HG03139 (cell line): ENCODE measurements around the gene ARHGAP26.
A peak's percentile ranks its signal among the peaks of the same experiment; 100 is the strongest.

Experiments
- ATAC-seq: cut with Tn5 transposase; IDR thresholded peaks from one replicate; pipeline ENCODE4 v1.9.1; 2021; ENCODE audit not compliant: unreplicated experiment

Gene ARHGAP26

GRCh38 chr5:142769793-142770649 lies at the start of gene ARHGAP26:
TSS of gene ARHGAP26 (plus strand) at chr5:142770377. CDS start at chr5:142770762, 385 bp downstream.
- ATAC-seq: peak; percentile 97

GRCh38 chr5:142720641-142721271 lies 49.4 kb upstream of the ARHGAP26 start:
- ATAC-seq: no peak

- no peak for ATAC-seq
Observed at GRCh38 chr5:142722146-142722545, 48.0 kb upstream of the ARHGAP26 start.

- ATAC-seq: no peak
Observed at GRCh38 chr5:142722896-142723295, 47.3 kb upstream of the ARHGAP26 start.

GRCh38 chr5:142724821-142725220 lies 45.4 kb upstream of the ARHGAP26 start:
- no peak for ATAC-seq

- no peak for ATAC-seq
Observed at GRCh38 chr5:142725231-142726187, 44.7 kb upstream of the ARHGAP26 start.

GRCh38 chr5:142726188-142726731 lies 43.9 kb upstream of the ARHGAP26 start:
- ATAC-seq: no peak

- ATAC-seq: no peak
Observed at GRCh38 chr5:142727735-142728047, 42.5 kb upstream of the ARHGAP26 start.

GRCh38 chr5:142735323-142736246 lies 34.6 kb upstream of the ARHGAP26 start:
- no peak for ATAC-seq

- ATAC-seq: no peak
Observed at GRCh38 chr5:142736247-142736632, 33.9 kb upstream of the ARHGAP26 start.

- ATAC-seq: no peak
Observed at GRCh38 chr5:142737179-142737578, 33.0 kb upstream of the ARHGAP26 start.

- no peak for ATAC-seq
Observed at GRCh38 chr5:142740474-142741242, 29.5 kb upstream of the ARHGAP26 start.

GRCh38 chr5:142743592-142744441 lies 26.4 kb upstream of the ARHGAP26 start:
- no peak for ATAC-seq

GRCh38 chr5:142745268-142745667 lies 24.9 kb upstream of the ARHGAP26 start:
- no peak for ATAC-seq

GRCh38 chr5:142746532-142747433 lies 23.4 kb upstream of the ARHGAP26 start:
- ATAC-seq: no peak

- ATAC-seq: no peak
Observed at GRCh38 chr5:142748132-142748531, 22.0 kb upstream of the ARHGAP26 start.

GRCh38 chr5:142748568-142749249 lies 21.5 kb upstream of the ARHGAP26 start:
- no peak for ATAC-seq
